OCI-LY7 (cell line): Measurements from ENCODE around the gene RARB. TPM values are rescaled to one million over a fixed set of nuclear protein-coding genes. Genes with fewer than 3 reads are reported as not detected.

Source experiments
- BruUV-seq: library from RNA; stranded (reverse); fragments of 400-500 nt; replicated peaks from 2 replicates; lab custom pipeline; 2021; lab: Mats Ljungman, UMichigan
- CTCF ChIA-PET: fragments of 300-600 bp; sonication (Branson Sonifier 250); formaldehyde crosslinking; loops from one replicate; lab custom pipeline; 2022; ENCODE audit warnings: antibody characterized with exemption; ENCODE audit not compliant: unreplicated experiment; lab: Charles Lee
- POLR2A ChIA-PET: fragments of 300-600 bp; sonication (Branson Sonifier 250); formaldehyde crosslinking; loops from one replicate; lab custom pipeline; 2022; ENCODE audit warnings: antibody characterized with exemption; lab: Charles Lee
- DNase-seq: peaks from one replicate; pipeline ENCODE4 v3.0.0-alpha.2; 2015; ENCODE audit warnings: low spot score
- H2AFZ ChIP-seq: fragments of 200-600 bp; sonication (generic), shearing (Covaris generic); 2 replicates; pipeline ENCODE4 v1.6.1; 2014; ENCODE audit warnings: mild to moderate bottlenecking, antibody characterized with exemption, low read length, moderate library complexity
- H3K27ac ChIP-seq: fragments of 200-600 bp; sonication (generic); 2 replicates; pipeline ENCODE4 v1.5.1; 2014; ENCODE audit warnings: mixed run types, low read depth, mild to moderate bottlenecking, moderate library complexity, low read length, inconsistent platforms; ENCODE audit not compliant: poor library complexity, severe bottlenecking
- H3K36me3 ChIP-seq: fragments of 200-600 bp; sonication (generic); 2 replicates; pipeline ENCODE4 v1.6.1; 2014; ENCODE audit warnings: mild to moderate bottlenecking, antibody characterized with exemption, low read length, moderate library complexity, mixed read lengths; ENCODE audit not compliant: insufficient read depth
- H3K4me1 ChIP-seq: fragments of 200-600 bp; sonication (generic); 2 replicates; pipeline ENCODE4 v1.5.1; 2014; ENCODE audit warnings: mild to moderate bottlenecking, low read length; ENCODE audit not compliant: insufficient read depth, poor library complexity, severe bottlenecking
- H3K4me2 ChIP-seq: fragments of 200-600 bp; sonication (generic); 2 replicates; pipeline ENCODE4 v1.6.1; 2014; ENCODE audit warnings: mild to moderate bottlenecking, low read length
- H3K4me3 ChIP-seq: fragments of 200-600 bp; sonication (generic); 2 replicates; pipeline ENCODE4 v1.5.1; 2014; ENCODE audit warnings: mild to moderate bottlenecking, low read depth, low read length; ENCODE audit not compliant: poor library complexity, severe bottlenecking
- H3K79me2 ChIP-seq: fragments of 200-600 bp; sonication (generic); 2 replicates; pipeline ENCODE4 v1.6.1; 2016; ENCODE audit warnings: low read depth, mild to moderate bottlenecking, low read length, moderate library complexity, mixed read lengths; ENCODE audit not compliant: insufficient read depth
- H3K9me2 ChIP-seq: fragments of 200-600 bp; sonication (generic); 2 replicates; pipeline ENCODE4 v1.6.1; 2016; ENCODE audit warnings: mild to moderate bottlenecking, low read length, mixed read lengths; ENCODE audit not compliant: insufficient read depth
- H3K9me3 ChIP-seq: fragments of 200-600 bp; sonication (generic); 2 replicates; pipeline ENCODE4 v1.6.1; 2014; ENCODE audit warnings: mild to moderate bottlenecking, mixed run types, low read length, mixed read lengths
- H4K20me1 ChIP-seq: fragments of 200-600 bp; sonication (generic); 2 replicates; pipeline ENCODE4 v1.6.1; 2014; ENCODE audit warnings: mild to moderate bottlenecking, antibody characterized with exemption, low read length, moderate library complexity, mixed read lengths; ENCODE audit not compliant: insufficient read depth
- EZH2phosphoT487 ChIP-seq: fragments of 200-600 bp; sonication (generic); IDR thresholded peaks from 2 replicates; pipeline ENCODE4 v1.6.1; 2018; ENCODE audit warnings: low read depth, borderline replicate concordance, mild to moderate bottlenecking, mixed run types, antibody characterized with exemption, low read length, moderate library complexity, mixed read lengths
- intact Hi-C: fragments of 100-400 bp; cut with micrococcal nuclease; formaldehyde crosslinking; loops from one replicate; pipeline ENCODE4 v1.10.0; 2022; ENCODE audit not compliant: unreplicated experiment
- total RNA-seq, 2 experiments: library from RNA; depleted of rRNA in 1 of 2; stranded (reverse); fragments of >200 nt in 1 of 2; shearing (Covaris generic) in 1 of 2; gene quantifications; 2 replicates each; pipeline ENCODE4 v1.2.3, GENCODE V29; 2014 to 2022
- TF ChIP-seq, protein P1 (sequence below): fragments of 200-600 bp; sonication (generic); conservative IDR thresholded peaks from 2 replicates; pipeline ENCODE4 v1.5.1; 2014; ENCODE audit warnings: mild to moderate bottlenecking, antibody characterized with exemption, low read length, moderate library complexity, mixed read lengths

Gene RARB
- total RNA-seq, 2 experiments from 2014 or later: not detected

DNA sequence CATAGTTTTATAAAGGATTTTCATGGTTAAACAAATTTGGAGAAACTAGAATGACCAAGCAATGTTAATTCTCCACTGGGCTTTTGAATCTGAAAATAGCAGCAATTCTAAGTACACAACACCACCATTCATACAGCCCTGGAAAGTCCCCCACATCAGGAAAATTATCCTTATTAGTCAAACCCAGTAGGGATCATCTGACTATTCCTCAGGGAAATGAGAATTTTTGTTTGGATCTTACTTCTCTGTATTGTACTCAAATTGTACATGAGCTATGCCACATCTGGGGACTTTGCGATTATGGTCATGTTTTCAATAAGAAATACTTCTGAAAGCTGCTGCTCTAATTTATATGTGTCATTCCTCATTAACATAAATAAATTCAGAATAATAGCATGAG lies 46.0 kb downstream of the RARB start:
- no peaks in the 10 kb centered on the region for H4K20me1 ChIP-seq
- H3K4me1 ChIP-seq: no peaks in the 10 kb centered on the region
- POLR2A ChIA-PET: interaction anchor here (0.7 kb wide), 1 partner anchor 46 kb away, joined by 3 read pairs; no protein-coding TSS in a partner anchor
- no peak for DNase-seq
- no peak overlapping the region for H3K4me3 ChIP-seq
- no peak overlapping the region for H2AFZ ChIP-seq
- H3K36me3 ChIP-seq: no peaks in the 10 kb centered on the region
- no peaks in the 10 kb centered on the region for H3K9me2 ChIP-seq
- CTCF ChIA-PET: no interaction called here
- H3K79me2 ChIP-seq: no peaks in the 10 kb centered on the region
- no peaks in the 10 kb centered on the region for H3K9me3 ChIP-seq
- BruUV-seq: no TSS peak
- no peak overlapping the region for H3K4me2 ChIP-seq
- intact Hi-C loops: no loop called here
- H3K27ac ChIP-seq: no peak overlapping the region
- no peak for TF ChIP-seq EZH2phosphoT487
- TF ChIP-seq, protein P1, sequence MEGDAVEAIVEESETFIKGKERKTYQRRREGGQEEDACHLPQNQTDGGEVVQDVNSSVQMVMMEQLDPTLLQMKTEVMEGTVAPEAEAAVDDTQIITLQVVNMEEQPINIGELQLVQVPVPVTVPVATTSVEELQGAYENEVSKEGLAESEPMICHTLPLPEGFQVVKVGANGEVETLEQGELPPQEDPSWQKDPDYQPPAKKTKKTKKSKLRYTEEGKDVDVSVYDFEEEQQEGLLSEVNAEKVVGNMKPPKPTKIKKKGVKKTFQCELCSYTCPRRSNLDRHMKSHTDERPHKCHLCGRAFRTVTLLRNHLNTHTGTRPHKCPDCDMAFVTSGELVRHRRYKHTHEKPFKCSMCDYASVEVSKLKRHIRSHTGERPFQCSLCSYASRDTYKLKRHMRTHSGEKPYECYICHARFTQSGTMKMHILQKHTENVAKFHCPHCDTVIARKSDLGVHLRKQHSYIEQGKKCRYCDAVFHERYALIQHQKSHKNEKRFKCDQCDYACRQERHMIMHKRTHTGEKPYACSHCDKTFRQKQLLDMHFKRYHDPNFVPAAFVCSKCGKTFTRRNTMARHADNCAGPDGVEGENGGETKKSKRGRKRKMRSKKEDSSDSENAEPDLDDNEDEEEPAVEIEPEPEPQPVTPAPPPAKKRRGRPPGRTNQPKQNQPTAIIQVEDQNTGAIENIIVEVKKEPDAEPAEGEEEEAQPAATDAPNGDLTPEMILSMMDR: no peak

DNA sequence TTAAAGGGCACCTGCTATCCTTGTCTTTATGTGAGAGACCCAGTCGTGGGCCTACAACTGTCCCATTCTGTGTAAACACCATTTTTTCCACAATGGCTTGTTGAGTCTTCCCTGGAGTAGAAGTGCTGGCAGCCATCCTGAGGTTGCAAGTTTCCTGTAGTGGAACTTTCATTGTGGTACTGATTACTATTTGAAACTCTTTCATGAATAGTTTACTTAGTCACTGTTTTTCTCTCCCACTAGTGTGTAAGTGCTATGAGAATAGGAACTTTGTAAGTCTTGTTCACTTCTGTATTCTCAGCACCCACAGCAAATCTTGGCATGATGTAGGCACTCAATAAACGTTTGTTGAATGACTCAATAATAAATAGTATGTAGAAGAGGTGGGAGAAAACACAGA lies 48.6 kb downstream of the RARB start:
- no TSS peak for BruUV-seq
- no peaks in the 10 kb centered on the region for H3K9me2 ChIP-seq
- no peak overlapping the region for H3K4me2 ChIP-seq
- no peak overlapping the region for H3K27ac ChIP-seq
- H3K9me3 ChIP-seq: no peaks in the 10 kb centered on the region
- no peaks in the 10 kb centered on the region for H3K36me3 ChIP-seq
- intact Hi-C loops: no loop called here
- no peak overlapping the region for H3K4me3 ChIP-seq
- H3K79me2 ChIP-seq: no peaks in the 10 kb centered on the region
- POLR2A ChIA-PET: interaction anchor here (0.8 kb wide), 1 partner anchor 119 kb away, joined by 3 read pairs; no protein-coding TSS in a partner anchor
- TF ChIP-seq, protein P1: no peak
- TF ChIP-seq EZH2phosphoT487: no peak
- CTCF ChIA-PET: no interaction called here
- no peaks in the 10 kb centered on the region for H4K20me1 ChIP-seq
- H3K4me1 ChIP-seq: no peaks in the 10 kb centered on the region
- no peak for DNase-seq
- no peak overlapping the region for H2AFZ ChIP-seq

DNA sequence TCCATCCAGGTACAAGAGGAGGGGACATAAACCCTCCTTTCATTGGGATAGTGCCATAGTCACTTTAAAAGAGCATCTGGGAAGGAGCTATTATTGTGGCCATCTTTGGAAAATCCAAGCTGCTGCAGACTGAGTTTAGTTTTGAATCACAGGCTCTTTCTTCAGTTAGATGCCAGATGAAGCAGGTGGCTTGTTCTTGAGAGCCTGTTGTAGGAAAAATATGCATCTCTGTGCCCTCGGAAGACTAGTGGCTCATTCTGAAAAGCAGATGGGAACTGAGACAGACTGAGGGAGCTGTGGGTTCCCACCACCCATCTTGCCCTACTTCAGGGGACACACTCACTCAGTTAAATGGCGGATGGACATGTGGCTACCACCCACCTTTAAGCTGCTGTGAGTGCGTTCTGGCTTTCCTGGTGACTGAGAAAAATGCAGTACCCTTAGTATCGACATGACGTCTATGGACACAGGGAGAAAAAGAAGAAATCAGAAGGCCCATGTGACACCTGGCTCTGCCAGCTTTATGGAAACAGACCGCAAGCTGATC lies 50.2 kb downstream of the RARB start:
- Histone ChIP-seq H3K4me3 (no peak overlapping the region), H3K9me2 (no peaks in the 10 kb centered on the region), H3K27ac (no peak overlapping the region), H2AFZ (no peak overlapping the region), H3K4me2 (no peak overlapping the region), H4K20me1 (no peaks in the 10 kb centered on the region), H3K79me2 (no peaks in the 10 kb centered on the region), H3K4me1 (no peaks in the 10 kb centered on the region), H3K9me3 (no peaks in the 10 kb centered on the region), H3K36me3 (no peaks in the 10 kb centered on the region)
- TF ChIP-seq, protein P1: no peak
- TF ChIP-seq EZH2phosphoT487: no peak
- POLR2A ChIA-PET: interaction anchor here (0.7 to 0.9 kb wide), 2 partner anchors 11 to 873 kb away, joined by 3 read pairs; no protein-coding TSS in a partner anchor
- BruUV-seq: no TSS peak
- CTCF ChIA-PET: no interaction called here
- no peak for DNase-seq
- intact Hi-C loops: no loop called here
